ENCODE measurements around the gene EIF4G1. TPM values are rescaled to one million over a fixed set of nuclear protein-coding genes. Genes with fewer than 3 reads are reported as not detected.

The EIF4G1 gene
- total RNA-seq, 1 donor from 2014 or later, result 529 TPM

DNA sequence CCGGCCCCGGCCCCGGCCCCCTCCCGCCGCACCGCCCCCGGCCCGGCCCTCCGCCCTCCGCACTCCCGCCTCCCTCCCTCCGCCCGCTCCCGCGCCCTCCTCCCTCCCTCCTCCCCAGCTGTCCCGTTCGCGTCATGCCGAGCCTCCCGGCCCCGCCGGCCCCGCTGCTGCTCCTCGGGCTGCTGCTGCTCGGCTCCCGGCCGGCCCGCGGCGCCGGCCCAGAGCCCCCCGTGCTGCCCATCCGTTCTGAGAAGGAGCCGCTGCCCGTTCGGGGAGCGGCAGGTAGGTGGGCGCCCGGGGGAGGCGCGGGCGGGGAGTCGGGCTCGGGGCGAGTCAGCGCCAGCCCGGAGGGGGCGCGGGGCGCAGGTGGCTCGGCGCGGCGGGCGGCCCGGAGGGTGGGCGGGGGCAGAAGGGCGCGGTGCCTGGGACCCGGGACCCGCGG lies 65.8 kb downstream of the EIF4G1 start:
- DNase-seq (ENCODE audit: low read depth, low spot score), result peak; percentile 43
- Mint-ChIP-seq H3K27ac (ENCODE audit: unreplicated experiment) (no peak overlapping the region), H3K27me3 (ENCODE audit: low read depth) (peaks cover 71% of the 10 kb centered on the region), H3K9me3 (no peaks in the 10 kb centered on the region), H3K36me3 (ENCODE audit: low read depth) (no peaks in the 10 kb centered on the region), H3K4me3 (no peak overlapping the region), H3K4me1 (peaks cover 17% of the 10 kb centered on the region)
- TF ChIP-seq, protein P1, sequence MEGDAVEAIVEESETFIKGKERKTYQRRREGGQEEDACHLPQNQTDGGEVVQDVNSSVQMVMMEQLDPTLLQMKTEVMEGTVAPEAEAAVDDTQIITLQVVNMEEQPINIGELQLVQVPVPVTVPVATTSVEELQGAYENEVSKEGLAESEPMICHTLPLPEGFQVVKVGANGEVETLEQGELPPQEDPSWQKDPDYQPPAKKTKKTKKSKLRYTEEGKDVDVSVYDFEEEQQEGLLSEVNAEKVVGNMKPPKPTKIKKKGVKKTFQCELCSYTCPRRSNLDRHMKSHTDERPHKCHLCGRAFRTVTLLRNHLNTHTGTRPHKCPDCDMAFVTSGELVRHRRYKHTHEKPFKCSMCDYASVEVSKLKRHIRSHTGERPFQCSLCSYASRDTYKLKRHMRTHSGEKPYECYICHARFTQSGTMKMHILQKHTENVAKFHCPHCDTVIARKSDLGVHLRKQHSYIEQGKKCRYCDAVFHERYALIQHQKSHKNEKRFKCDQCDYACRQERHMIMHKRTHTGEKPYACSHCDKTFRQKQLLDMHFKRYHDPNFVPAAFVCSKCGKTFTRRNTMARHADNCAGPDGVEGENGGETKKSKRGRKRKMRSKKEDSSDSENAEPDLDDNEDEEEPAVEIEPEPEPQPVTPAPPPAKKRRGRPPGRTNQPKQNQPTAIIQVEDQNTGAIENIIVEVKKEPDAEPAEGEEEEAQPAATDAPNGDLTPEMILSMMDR (conservative IDR thresholded peaks at IDR 0.05), result no peak

DNA sequence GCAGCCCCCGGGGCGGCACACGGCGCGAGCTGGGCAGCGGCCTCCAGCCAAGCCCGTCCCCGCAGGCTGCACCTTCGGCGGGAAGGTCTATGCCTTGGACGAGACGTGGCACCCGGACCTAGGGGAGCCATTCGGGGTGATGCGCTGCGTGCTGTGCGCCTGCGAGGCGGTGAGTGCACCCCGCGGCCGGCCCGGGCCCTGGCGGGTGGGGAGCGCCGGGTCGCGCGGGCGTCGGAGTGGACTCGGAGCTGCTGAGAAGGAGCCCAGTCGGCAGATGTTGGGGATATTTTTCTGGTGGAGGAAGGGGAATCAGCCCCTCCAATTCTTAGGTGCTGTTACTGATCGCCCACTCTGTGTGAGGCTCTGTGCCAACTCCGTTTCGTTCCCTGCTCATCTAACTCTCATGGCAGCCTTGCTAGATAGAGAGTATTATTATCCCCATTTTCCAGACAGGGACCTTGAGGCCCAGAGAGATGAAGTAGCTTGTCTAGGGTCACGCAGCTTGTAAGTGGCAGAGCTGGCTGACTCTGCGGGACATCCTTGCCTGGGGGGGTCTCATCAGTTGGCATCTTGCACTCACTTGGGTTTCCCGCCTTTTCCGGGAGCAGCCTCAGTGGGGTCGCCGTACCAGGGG lies 66.3 kb downstream of the EIF4G1 start:
- Mint-ChIP-seq H3K4me1 (peaks cover 17% of the 10 kb centered on the region), H3K9me3 (no peaks in the 10 kb centered on the region), H3K27me3 (ENCODE audit: low read depth) (peaks cover 65% of the 10 kb centered on the region), H3K36me3 (ENCODE audit: low read depth) (no peaks in the 10 kb centered on the region), H3K27ac (ENCODE audit: unreplicated experiment) (no peak overlapping the region), H3K4me3 (peak overlapping the region; percentile 73)
- TF ChIP-seq, protein P1 (conservative IDR thresholded peaks at IDR 0.05), result no peak
- no peak for DNase-seq (ENCODE audit: low read depth, low spot score)

DNA sequence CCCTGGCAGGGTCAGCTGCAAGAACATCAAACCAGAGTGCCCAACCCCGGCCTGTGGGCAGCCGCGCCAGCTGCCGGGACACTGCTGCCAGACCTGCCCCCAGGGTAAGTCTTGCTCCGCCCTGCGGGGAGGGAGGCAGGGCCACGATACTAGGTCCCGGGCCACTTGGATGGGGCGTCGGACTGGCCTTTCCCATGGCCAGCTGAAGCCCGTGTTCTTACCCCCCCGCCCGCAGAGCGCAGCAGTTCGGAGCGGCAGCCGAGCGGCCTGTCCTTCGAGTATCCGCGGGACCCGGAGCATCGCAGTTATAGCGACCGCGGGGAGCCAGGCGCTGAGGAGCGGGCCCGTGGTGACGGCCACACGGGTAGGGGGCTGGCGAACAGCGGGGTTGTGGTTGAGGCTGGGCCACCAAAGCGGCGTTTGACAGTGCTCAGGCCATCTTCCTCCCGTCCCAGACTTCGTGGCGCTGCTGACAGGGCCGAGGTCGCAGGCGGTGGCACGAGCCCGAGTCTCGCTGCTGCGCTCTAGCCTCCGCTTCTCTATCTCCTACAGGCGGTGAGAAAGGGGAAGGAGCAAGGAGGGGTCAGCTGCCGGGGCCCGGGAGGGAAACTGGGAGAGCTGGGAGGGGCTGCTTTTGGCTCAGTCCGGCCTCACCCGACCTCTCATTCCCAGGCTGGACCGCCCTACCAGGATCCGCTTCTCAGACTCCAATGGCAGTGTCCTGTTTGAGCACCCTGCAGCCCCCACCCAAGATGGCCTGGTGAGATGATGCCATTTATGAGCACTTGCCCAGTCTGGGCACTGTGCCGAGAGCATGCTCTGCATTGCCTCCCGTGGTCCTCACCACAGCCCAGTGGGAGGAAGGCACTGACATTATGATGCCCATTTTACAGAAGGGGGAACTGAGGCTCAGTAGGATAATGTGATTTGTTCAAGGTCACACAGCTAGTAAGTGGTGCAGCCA lies 67.1 kb downstream of the EIF4G1 start:
- Mint-ChIP-seq H3K36me3 (ENCODE audit: low read depth) (no peaks in the 10 kb centered on the region), H3K27ac (ENCODE audit: unreplicated experiment) (no peak overlapping the region), H3K27me3 (ENCODE audit: low read depth) (peaks cover 59% of the 10 kb centered on the region), H3K4me1 (peaks cover 17% of the 10 kb centered on the region), H3K4me3 (peak overlapping the region; percentile 73), H3K9me3 (no peaks in the 10 kb centered on the region)
- TF ChIP-seq, protein P1 (conservative IDR thresholded peaks at IDR 0.05), result no peak
- DNase-seq (ENCODE audit: low read depth, low spot score), result no peak

DNA sequence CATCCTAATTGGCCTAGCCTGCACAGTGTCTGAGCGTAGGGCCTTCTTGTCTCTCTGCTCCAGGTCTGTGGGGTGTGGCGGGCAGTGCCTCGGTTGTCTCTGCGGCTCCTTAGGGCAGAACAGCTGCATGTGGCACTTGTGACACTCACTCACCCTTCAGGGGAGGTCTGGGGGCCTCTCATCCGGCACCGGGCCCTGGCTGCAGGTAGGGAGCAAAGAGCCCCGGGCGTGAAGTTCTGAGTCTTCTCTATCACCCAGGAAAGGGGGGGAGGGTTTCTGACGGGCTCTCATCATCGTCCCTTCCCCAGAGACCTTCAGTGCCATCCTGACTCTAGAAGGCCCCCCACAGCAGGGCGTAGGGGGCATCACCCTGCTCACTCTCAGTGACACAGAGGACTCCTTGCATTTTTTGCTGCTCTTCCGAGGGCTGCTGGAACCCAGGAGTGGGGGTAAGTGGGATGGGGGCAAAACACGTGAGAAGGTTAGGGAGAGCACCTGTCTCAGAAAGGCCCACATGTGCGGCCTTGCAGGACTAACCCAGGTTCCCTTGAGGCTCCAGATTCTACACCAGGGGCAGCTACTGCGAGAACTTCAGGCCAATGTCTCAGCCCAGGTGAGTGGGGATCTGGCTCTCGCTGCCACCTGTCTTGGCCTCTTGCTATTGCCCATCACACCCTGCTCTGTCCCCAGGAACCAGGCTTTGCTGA lies 68.1 kb downstream of the EIF4G1 start:
- Mint-ChIP-seq H3K27me3 (ENCODE audit: low read depth) (peaks cover 52% of the 10 kb centered on the region), H3K4me1 (peaks cover 16% of the 10 kb centered on the region), H3K27ac (ENCODE audit: unreplicated experiment) (no peak overlapping the region), H3K9me3 (no peaks in the 10 kb centered on the region), H3K4me3 (peak overlapping the region; percentile 27), H3K36me3 (ENCODE audit: low read depth) (no peaks in the 10 kb centered on the region)
- TF ChIP-seq, protein P1 (conservative IDR thresholded peaks at IDR 0.05), result no peak
- no peak for DNase-seq (ENCODE audit: low read depth, low spot score)

DNA sequence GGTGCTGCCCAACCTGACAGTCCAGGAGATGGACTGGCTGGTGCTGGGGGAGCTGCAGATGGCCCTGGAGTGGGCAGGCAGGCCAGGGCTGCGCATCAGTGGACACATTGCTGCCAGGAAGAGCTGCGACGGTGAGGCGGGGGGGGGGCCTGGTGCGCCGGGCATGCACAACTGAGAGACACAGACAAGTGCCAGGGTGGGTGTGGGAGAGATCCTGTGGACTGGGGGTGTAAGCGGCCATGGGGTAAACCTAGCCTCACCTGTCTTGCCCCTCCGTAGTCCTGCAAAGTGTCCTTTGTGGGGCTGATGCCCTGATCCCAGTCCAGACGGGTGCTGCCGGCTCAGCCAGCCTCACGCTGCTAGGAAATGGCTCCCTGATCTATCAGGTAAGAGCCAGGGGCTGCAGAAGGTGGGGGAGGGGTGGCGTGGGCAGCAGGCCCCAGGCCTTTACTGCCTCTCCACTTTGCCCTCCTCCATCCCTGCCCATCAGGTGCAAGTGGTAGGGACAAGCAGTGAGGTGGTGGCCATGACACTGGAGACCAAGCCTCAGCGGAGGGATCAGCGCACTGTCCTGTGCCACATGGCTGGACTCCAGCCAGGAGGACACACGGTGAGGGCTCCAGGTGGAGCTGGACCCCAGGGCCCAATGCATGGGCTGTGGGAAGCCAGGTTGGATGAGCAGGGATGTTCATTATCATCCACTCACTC lies 68.8 kb downstream of the EIF4G1 start:
- Mint-ChIP-seq H3K36me3 (ENCODE audit: low read depth) (no peaks in the 10 kb centered on the region), H3K4me1 (peaks cover 10% of the 10 kb centered on the region), H3K27me3 (ENCODE audit: low read depth) (peaks cover 46% of the 10 kb centered on the region), H3K4me3 (no peak overlapping the region), H3K27ac (ENCODE audit: unreplicated experiment) (no peak overlapping the region), H3K9me3 (no peaks in the 10 kb centered on the region)
- DNase-seq (ENCODE audit: low read depth, low spot score), result no peak
- TF ChIP-seq, protein P1 (conservative IDR thresholded peaks at IDR 0.05), result no peak

Data from neural crest cell (in vitro differentiated cells).